ENCODE results near the gene MBD2.
"Not testable (repeated sequence)": the region's sequence is repeated elsewhere in the genome, so short reads cannot be mapped to it uniquely, and the experiment has no call there.

Gene MBD2

GRCh38 chr18:54224379-54225014 lies at the start of gene MBD2:
Gene MBD2, minus strand, starts transcription at chr18:54224669. Its CDS starts 110 bp downstream, at chr18:54224559.
- DNase-seq = peak; percentile 97

- DNase-seq = peak; percentile 31
Measured at GRCh38 chr18:54269893-54270844, 45.7 kb upstream of the MBD2 start.

GRCh38 chr18:54268751-54269150 lies 44.3 kb upstream of the MBD2 start:
- DNase-seq = no peak

GRCh38 chr18:54267701-54268100 lies 43.2 kb upstream of the MBD2 start:
- DNase-seq = no peak

- no peak for DNase-seq
Measured at GRCh38 chr18:54263904-54264336, 39.5 kb upstream of the MBD2 start.

- DNase-seq = peak; percentile 91
Measured at GRCh38 chr18:54261894-54262293, 37.4 kb upstream of the MBD2 start.

GRCh38 chr18:54260396-54261072 lies 36.1 kb upstream of the MBD2 start:
- DNase-seq = peak; percentile 92

GRCh38 chr18:54257818-54258217 lies 33.3 kb upstream of the MBD2 start:
- not testable (repeated sequence) for DNase-seq

GRCh38 chr18:54257015-54257414 lies 32.5 kb upstream of the MBD2 start:
- peak; percentile 63 for DNase-seq

- DNase-seq = no peak
Measured at GRCh38 chr18:54255141-54255540, 30.7 kb upstream of the MBD2 start.

- DNase-seq = no peak
Measured at GRCh38 chr18:54254265-54254758, 29.8 kb upstream of the MBD2 start.

GRCh38 chr18:54251606-54252390 lies 27.3 kb upstream of the MBD2 start:
- peak; percentile 41 for DNase-seq

GRCh38 chr18:54250846-54251261 lies 26.4 kb upstream of the MBD2 start:
- DNase-seq = peak; percentile 52

- no peak for DNase-seq
Measured at GRCh38 chr18:54247511-54248175, 23.2 kb upstream of the MBD2 start.

GRCh38 chr18:54242327-54242726 lies 17.9 kb upstream of the MBD2 start:
- DNase-seq = no peak

GRCh38 chr18:54241483-54241882 lies 17.0 kb upstream of the MBD2 start:
- no peak for DNase-seq

- peak; percentile 89 for DNase-seq
Measured at GRCh38 chr18:54240629-54241107, 16.2 kb upstream of the MBD2 start.

- peak; percentile 64 for DNase-seq
Measured at GRCh38 chr18:54239601-54240000, 15.1 kb upstream of the MBD2 start.

- no peak for DNase-seq
Measured at GRCh38 chr18:54239091-54239490, 14.6 kb upstream of the MBD2 start.

- no peak for DNase-seq
Measured at GRCh38 chr18:54238173-54238936, 13.9 kb upstream of the MBD2 start.

GRCh38 chr18:54235871-54236270 lies 11.4 kb upstream of the MBD2 start:
- DNase-seq = no peak
